Mononuclear cell (primary cell): ENCODE results near the gene SEMA4D. TPM values are rescaled to one million over a fixed set of nuclear protein-coding genes. Genes with fewer than 3 reads are reported as not detected.

ENCODE experiments used
- H3K27me3 ChIP-seq: 2 replicates; pipeline ENCODE4 v1.6.0; 2011; ENCODE audit warnings: low read length, control low read depth; ENCODE audit not compliant: insufficient read depth
- H3K4me1 ChIP-seq: 2 replicates; pipeline ENCODE4 v1.5.1; 2011; ENCODE audit warnings: mild to moderate bottlenecking, low read length, control low read depth; ENCODE audit not compliant: insufficient read depth
- H3K4me3 ChIP-seq: 2 replicates; pipeline ENCODE4 v1.5.1; 2011; ENCODE audit warnings: mild to moderate bottlenecking, low read length, moderate library complexity
- H3K9me3 ChIP-seq: 2 replicates; pipeline ENCODE4 v1.5.1; 2011; ENCODE audit warnings: low read depth, mild to moderate bottlenecking, control low read depth, low read length
- total RNA-seq: library from RNA; depleted of rRNA; stranded (reverse); fragments of >200 nt; gene quantifications from one replicate; pipeline ENCODE4 v1.2.3, GENCODE V29; 2012

Gene SEMA4D
- total RNA-seq, 1 donor: 126 TPM

- peaks cover 76% of the 10 kb centered on the region for H3K4me1 ChIP-seq
- no peaks in the 10 kb centered on the region for H3K27me3 ChIP-seq
- no peaks in the 10 kb centered on the region for H3K9me3 ChIP-seq
- H3K4me3 ChIP-seq: no peak overlapping the region
These were observed 87.1 kb downstream of the SEMA4D start for GRCh38 chr9:89410641-89411350.

- Histone ChIP-seq H3K4me1 (peaks cover 82% of the 10 kb centered on the region), H3K27me3 (no peaks in the 10 kb centered on the region), H3K4me3 (no peak overlapping the region), H3K9me3 (no peaks in the 10 kb centered on the region)
These were observed 87.9 kb downstream of the SEMA4D start for GRCh38 chr9:89410022-89410421.

- H3K9me3 ChIP-seq: no peaks in the 10 kb centered on the region
- H3K4me3 ChIP-seq: no peak overlapping the region
- H3K4me1 ChIP-seq: peaks cover 83% of the 10 kb centered on the region
- H3K27me3 ChIP-seq: no peaks in the 10 kb centered on the region
These were observed 88.4 kb downstream of the SEMA4D start for GRCh38 chr9:89409466-89409865.

- Histone ChIP-seq H3K4me3 (no peak overlapping the region), H3K27me3 (no peaks in the 10 kb centered on the region), H3K9me3 (no peaks in the 10 kb centered on the region), H3K4me1 (peaks cover 88% of the 10 kb centered on the region)
These were observed 89.2 kb downstream of the SEMA4D start for GRCh38 chr9:89408628-89409101.

GRCh38 chr9:89407070-89407469 is 90.8 kb downstream of the SEMA4D start:
- H3K4me1 ChIP-seq: peaks cover 87% of the 10 kb centered on the region
- no peak overlapping the region for H3K4me3 ChIP-seq
- H3K9me3 ChIP-seq: no peaks in the 10 kb centered on the region
- H3K27me3 ChIP-seq: no peaks in the 10 kb centered on the region

GRCh38 chr9:89405826-89406225 is 92.1 kb downstream of the SEMA4D start:
- no peaks in the 10 kb centered on the region for H3K27me3 ChIP-seq
- no peak overlapping the region for H3K4me3 ChIP-seq
- H3K4me1 ChIP-seq: peaks cover 87% of the 10 kb centered on the region
- no peaks in the 10 kb centered on the region for H3K9me3 ChIP-seq

GRCh38 chr9:89404074-89404473 is 93.8 kb downstream of the SEMA4D start:
- Histone ChIP-seq H3K4me3 (no peak overlapping the region), H3K4me1 (peaks cover 87% of the 10 kb centered on the region), H3K27me3 (no peaks in the 10 kb centered on the region), H3K9me3 (no peaks in the 10 kb centered on the region)

- Histone ChIP-seq H3K4me1 (peaks cover 87% of the 10 kb centered on the region), H3K27me3 (no peaks in the 10 kb centered on the region), H3K4me3 (no peak overlapping the region), H3K9me3 (no peaks in the 10 kb centered on the region)
These were observed 95.1 kb downstream of the SEMA4D start for GRCh38 chr9:89402695-89403427.

GRCh38 chr9:89400403-89401116 is 97.4 kb downstream of the SEMA4D start:
- H3K4me1 ChIP-seq: peaks cover 66% of the 10 kb centered on the region
- H3K9me3 ChIP-seq: no peaks in the 10 kb centered on the region
- H3K4me3 ChIP-seq: no peak overlapping the region
- no peaks in the 10 kb centered on the region for H3K27me3 ChIP-seq

GRCh38 chr9:89398621-89399020 is 99.3 kb downstream of the SEMA4D start:
- Histone ChIP-seq H3K27me3 (no peaks in the 10 kb centered on the region), H3K4me3 (no peak overlapping the region), H3K9me3 (no peaks in the 10 kb centered on the region), H3K4me1 (peaks cover 54% of the 10 kb centered on the region)

- H3K4me1 ChIP-seq: peaks cover 48% of the 10 kb centered on the region
- H3K9me3 ChIP-seq: no peaks in the 10 kb centered on the region
- H3K4me3 ChIP-seq: no peak overlapping the region
- no peaks in the 10 kb centered on the region for H3K27me3 ChIP-seq
These were observed 100.4 kb downstream of the SEMA4D start for GRCh38 chr9:89397471-89397870.

GRCh38 chr9:89395931-89396710 is 101.8 kb downstream of the SEMA4D start:
- Histone ChIP-seq H3K4me3 (no peak overlapping the region), H3K27me3 (no peaks in the 10 kb centered on the region), H3K9me3 (no peaks in the 10 kb centered on the region), H3K4me1 (peaks cover 38% of the 10 kb centered on the region)

- Histone ChIP-seq H3K27me3 (no peaks in the 10 kb centered on the region), H3K4me3 (no peak overlapping the region), H3K9me3 (no peaks in the 10 kb centered on the region), H3K4me1 (peaks cover 29% of the 10 kb centered on the region)
These were observed 103.5 kb downstream of the SEMA4D start for GRCh38 chr9:89394412-89394811.

GRCh38 chr9:89391585-89391984 is 106.3 kb downstream of the SEMA4D start:
- Histone ChIP-seq H3K27me3 (no peaks in the 10 kb centered on the region), H3K9me3 (no peaks in the 10 kb centered on the region), H3K4me3 (no peak overlapping the region), H3K4me1 (peaks cover 37% of the 10 kb centered on the region)
